MM.1S (cell line): Measurements from ENCODE around the gene PLA2G4E.

Experiments
- DNase-seq: peaks from one replicate; pipeline ENCODE4 v3.0.0-alpha.2; 2015
- H2AFZ ChIP-seq: fragments of 300-600 bp; sonication (generic); 2 replicates; pipeline ENCODE4 v1.6.0; 2016; ENCODE audit warnings: antibody characterized with exemption, low read length
- H3F3A ChIP-seq: fragments of 300-600 bp; sonication (generic); 2 replicates; pipeline ENCODE4 v1.6.1; 2016; ENCODE audit warnings: mild to moderate bottlenecking, antibody characterized with exemption, low read length, moderate library complexity, mixed read lengths; ENCODE audit not compliant: insufficient read depth
- H3K27ac ChIP-seq: fragments of 300-600 bp; sonication (generic); 2 replicates; pipeline ENCODE4 v1.5.1; 2016; ENCODE audit warnings: mild to moderate bottlenecking, low read length
- H3K27me3 ChIP-seq: fragments of 300-600 bp; sonication (generic); replicated peaks from 2 replicates; pipeline ENCODE4 v1.6.0; 2016; ENCODE audit warnings: low read length; ENCODE audit not compliant: insufficient read depth
- H3K36me3 ChIP-seq: fragments of 300-600 bp; sonication (generic); replicated peaks from 2 replicates; pipeline ENCODE4 v1.6.1; 2016; ENCODE audit warnings: mild to moderate bottlenecking, low read length, mixed read lengths; ENCODE audit not compliant: insufficient read depth
- H3K4me1 ChIP-seq: fragments of 300-600 bp; sonication (generic); 2 replicates; pipeline ENCODE4 v1.6.1; 2016; ENCODE audit warnings: low read length, mixed read lengths
- H3K4me2 ChIP-seq: fragments of 300-600 bp; sonication (generic); 2 replicates; pipeline ENCODE4 v1.6.0; 2016; ENCODE audit warnings: low read depth, low read length
- H3K4me3 ChIP-seq: fragments of 300-600 bp; sonication (generic); 2 replicates; pipeline ENCODE4 v1.5.1; 2016; ENCODE audit warnings: low read length, mixed read lengths
- H3K79me2 ChIP-seq: fragments of 300-600 bp; sonication (generic); 2 replicates; pipeline ENCODE4 v1.6.1; 2016; ENCODE audit warnings: mixed run types, low read length, mixed read lengths
- H3K9ac ChIP-seq: fragments of 300-600 bp; sonication (generic); 2 replicates; pipeline ENCODE4 v1.6.1; 2016; ENCODE audit warnings: low read length, mixed read lengths
- H3K9me2 ChIP-seq: fragments of 300-600 bp; sonication (generic); replicated peaks from 2 replicates; pipeline ENCODE4 v1.6.1; 2016; ENCODE audit warnings: mild to moderate bottlenecking, low read length, mixed read lengths; ENCODE audit not compliant: insufficient read depth
- H3K9me3 ChIP-seq: fragments of 300-600 bp; sonication (generic); replicated peaks from 2 replicates; pipeline ENCODE4 v1.6.1; 2016; ENCODE audit warnings: mild to moderate bottlenecking, low read length, mixed read lengths; ENCODE audit not compliant: insufficient read depth
- H4K20me1 ChIP-seq: fragments of 300-600 bp; sonication (generic); 2 replicates; pipeline ENCODE4 v1.6.1; 2016; ENCODE audit warnings: mild to moderate bottlenecking, low read length, moderate library complexity, mixed read lengths; ENCODE audit not compliant: insufficient read depth
- EZH2 ChIP-seq: fragments of 300-600 bp; sonication (generic); optimal IDR thresholded peaks from 2 replicates; pipeline ENCODE3; 2017; ENCODE audit warnings: low read depth, mild to moderate bottlenecking, antibody characterized with exemption, low read length, mixed read lengths
- EZH2phosphoT487 ChIP-seq: fragments of 300-600 bp; sonication (generic); IDR thresholded peaks from 2 replicates; pipeline ENCODE4 v1.6.1; 2018; ENCODE audit warnings: antibody characterized with exemption, low read length
- TF ChIP-seq, protein P1 (sequence below): fragments of 300-600 bp; sonication (generic); IDR thresholded peaks from 2 replicates; pipeline ENCODE4 v1.5.1; 2016; ENCODE audit warnings: antibody characterized with exemption, low read length, mixed read lengths

The PLA2G4E gene

DNA sequence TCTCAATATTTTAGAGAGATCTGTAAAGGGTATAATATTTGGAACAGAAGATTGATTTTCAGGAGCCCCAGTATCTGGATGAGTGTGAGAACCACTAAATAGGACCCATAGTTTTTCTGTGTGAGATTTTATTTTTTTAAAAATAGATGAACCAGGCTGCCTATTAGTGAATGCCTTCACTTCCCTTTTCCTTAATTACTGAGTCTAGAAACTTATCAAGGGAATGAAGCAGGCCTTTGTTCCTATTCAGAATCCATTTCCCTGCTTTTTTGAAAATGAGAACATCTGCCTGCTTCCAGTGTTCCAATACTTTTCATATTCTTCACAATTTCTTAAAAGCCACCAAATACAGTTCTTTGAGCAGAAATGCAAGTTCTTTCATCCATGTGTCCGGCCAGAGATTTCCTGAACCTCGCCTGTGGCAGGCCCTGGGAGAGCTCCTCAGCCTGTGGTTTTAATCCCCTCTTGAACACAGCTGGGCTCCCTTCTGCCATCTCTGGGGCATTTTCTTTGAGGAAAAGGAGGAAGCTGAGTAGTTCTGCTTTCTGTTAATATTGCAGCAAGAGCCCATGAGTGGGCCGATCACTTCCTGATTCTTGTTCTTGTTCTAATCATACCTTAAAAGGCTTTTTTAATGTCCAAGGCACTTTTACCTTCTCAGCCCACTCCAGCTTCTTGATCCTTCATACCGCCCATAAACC, 53.2 kb downstream of the PLA2G4E start:
- H3F3A ChIP-seq = peaks cover 15% of the 10 kb centered on the region
- H4K20me1 ChIP-seq = no peaks in the 10 kb centered on the region
- no peak overlapping the region for H3K4me3 ChIP-seq
- TF ChIP-seq, protein P1, sequence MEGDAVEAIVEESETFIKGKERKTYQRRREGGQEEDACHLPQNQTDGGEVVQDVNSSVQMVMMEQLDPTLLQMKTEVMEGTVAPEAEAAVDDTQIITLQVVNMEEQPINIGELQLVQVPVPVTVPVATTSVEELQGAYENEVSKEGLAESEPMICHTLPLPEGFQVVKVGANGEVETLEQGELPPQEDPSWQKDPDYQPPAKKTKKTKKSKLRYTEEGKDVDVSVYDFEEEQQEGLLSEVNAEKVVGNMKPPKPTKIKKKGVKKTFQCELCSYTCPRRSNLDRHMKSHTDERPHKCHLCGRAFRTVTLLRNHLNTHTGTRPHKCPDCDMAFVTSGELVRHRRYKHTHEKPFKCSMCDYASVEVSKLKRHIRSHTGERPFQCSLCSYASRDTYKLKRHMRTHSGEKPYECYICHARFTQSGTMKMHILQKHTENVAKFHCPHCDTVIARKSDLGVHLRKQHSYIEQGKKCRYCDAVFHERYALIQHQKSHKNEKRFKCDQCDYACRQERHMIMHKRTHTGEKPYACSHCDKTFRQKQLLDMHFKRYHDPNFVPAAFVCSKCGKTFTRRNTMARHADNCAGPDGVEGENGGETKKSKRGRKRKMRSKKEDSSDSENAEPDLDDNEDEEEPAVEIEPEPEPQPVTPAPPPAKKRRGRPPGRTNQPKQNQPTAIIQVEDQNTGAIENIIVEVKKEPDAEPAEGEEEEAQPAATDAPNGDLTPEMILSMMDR = no peak
- TF ChIP-seq EZH2phosphoT487 (no peak), EZH2 (no peak)
- H3K4me2 ChIP-seq = no peak overlapping the region
- H3K36me3 ChIP-seq = no peaks in the 10 kb centered on the region
- DNase-seq = no peak
- H3K9ac ChIP-seq = no peak overlapping the region
- no peak overlapping the region for H3K27ac ChIP-seq
- H3K27me3 ChIP-seq = no peaks in the 10 kb centered on the region
- H3K79me2 ChIP-seq = peaks cover 65% of the 10 kb centered on the region
- H3K4me1 ChIP-seq = peaks cover 17% of the 10 kb centered on the region
- H3K9me3 ChIP-seq = no peaks in the 10 kb centered on the region
- no peaks in the 10 kb centered on the region for H3K9me2 ChIP-seq
- no peak overlapping the region for H2AFZ ChIP-seq

DNA sequence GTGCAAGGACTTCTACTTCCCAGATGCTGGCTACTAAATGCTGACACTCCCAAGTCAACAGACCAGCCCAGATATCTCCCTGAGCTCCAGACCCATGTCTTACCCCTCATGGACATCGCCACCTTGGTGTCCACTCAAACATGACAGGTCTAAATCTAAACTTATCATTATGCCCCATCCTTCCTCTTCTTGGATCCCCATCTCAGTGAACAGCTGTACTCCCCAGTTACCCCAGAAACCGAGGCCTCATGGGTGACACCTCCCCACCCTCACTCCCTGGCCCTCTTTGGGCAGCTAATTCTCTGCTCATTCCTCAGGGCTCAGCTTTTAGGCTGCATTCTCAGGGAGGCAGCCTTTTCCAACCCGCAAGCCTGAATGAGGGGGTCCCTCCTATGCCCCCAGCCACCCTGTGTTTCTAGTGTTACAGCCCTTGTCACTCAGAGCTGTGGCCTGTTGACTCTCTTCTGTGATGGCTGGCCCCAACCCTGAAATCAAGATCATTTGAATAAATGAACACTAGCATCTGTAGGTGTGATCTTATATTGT, 53.8 kb downstream of the PLA2G4E start:
- no peak overlapping the region for H3K9ac ChIP-seq
- H4K20me1 ChIP-seq = no peaks in the 10 kb centered on the region
- no peak overlapping the region for H2AFZ ChIP-seq
- no peaks in the 10 kb centered on the region for H3K9me3 ChIP-seq
- no peaks in the 10 kb centered on the region for H3K36me3 ChIP-seq
- peaks cover 17% of the 10 kb centered on the region for H3K4me1 ChIP-seq
- H3K4me3 ChIP-seq = no peak overlapping the region
- no peaks in the 10 kb centered on the region for H3K9me2 ChIP-seq
- H3F3A ChIP-seq = peaks cover 15% of the 10 kb centered on the region
- H3K79me2 ChIP-seq = peaks cover 67% of the 10 kb centered on the region
- H3K27ac ChIP-seq = no peak overlapping the region
- no peaks in the 10 kb centered on the region for H3K27me3 ChIP-seq
- DNase-seq = no peak
- TF ChIP-seq EZH2phosphoT487 (no peak), EZH2 (no peak)
- TF ChIP-seq, protein P1 = no peak
- no peak overlapping the region for H3K4me2 ChIP-seq

DNA sequence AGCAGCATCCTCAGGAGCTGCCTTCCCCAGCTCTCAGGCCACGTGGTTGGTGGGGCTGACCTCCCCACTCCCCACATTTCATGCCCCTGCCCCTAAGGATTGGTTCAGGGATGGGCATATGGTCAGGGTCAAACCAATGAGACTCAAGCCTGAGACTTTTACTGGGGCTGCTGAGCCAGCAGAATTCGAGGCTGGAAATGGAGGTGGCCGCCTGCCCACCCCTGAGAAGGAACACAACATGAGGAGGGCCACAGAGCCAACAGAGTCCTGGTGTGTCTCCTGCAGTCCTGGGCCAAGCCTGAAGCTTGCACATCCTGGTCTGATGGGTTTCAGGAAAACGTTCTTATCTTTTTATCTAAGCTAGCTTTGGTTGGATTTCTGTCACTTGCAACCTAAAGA, 54.4 kb downstream of the PLA2G4E start:
- peaks cover 69% of the 10 kb centered on the region for H3K79me2 ChIP-seq
- no peak overlapping the region for H3K27ac ChIP-seq
- no peaks in the 10 kb centered on the region for H4K20me1 ChIP-seq

More for the DNA sequence above, 54.4 kb downstream of the PLA2G4E start:
- TF ChIP-seq EZH2 (no peak), EZH2phosphoT487 (no peak)
- TF ChIP-seq, protein P1 = no peak
- Histone ChIP-seq H3F3A (peaks cover 10% of the 10 kb centered on the region), H3K4me1 (peaks cover 17% of the 10 kb centered on the region), H3K4me3 (no peak overlapping the region), H3K27me3 (no peaks in the 10 kb centered on the region), H3K9me3 (no peaks in the 10 kb centered on the region), H3K9me2 (no peaks in the 10 kb centered on the region), H2AFZ (no peak overlapping the region), H3K4me2 (no peak overlapping the region), H3K9ac (no peak overlapping the region), H3K36me3 (no peaks in the 10 kb centered on the region)
- no peak for DNase-seq
